Activated CD8-positive, alpha-beta memory T cell treated with anti-CD3 and anti-CD28 coated beads, Interleukin-2, amount 50 U/mL, for 48 hours (primary cell): Measurements from ENCODE around the gene MKLN1.
"Not testable (repeated sequence)": the region's sequence is repeated elsewhere in the genome, so short reads cannot be mapped to it uniquely, and the experiment has no call there.

Source experiments
- DNase-seq: peaks from one replicate; pipeline ENCODE4 v3.0.0-alpha.2; 2020

Gene MKLN1

GRCh38 chr7:131320603-131321002 is 7.1 kb upstream of the MKLN1 start:
- DNase-seq, result no peak

DNA sequence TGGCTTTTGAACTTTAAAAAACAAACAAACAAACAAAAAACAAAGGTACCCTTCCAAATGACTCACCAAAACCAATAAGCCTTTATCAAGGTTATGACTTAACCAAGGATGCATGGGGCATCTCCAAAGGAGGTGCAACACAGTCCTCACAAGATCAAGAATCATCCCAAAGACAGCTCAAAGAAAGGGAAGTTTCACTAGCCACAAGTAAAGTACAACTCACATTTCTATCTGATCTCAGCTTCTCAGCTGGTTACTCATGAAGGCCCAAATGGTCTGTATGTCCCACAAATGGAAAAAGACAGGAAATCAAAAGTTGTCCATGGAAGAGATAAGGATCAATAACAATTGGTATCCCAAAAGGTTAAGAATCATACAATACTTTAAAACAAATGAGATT is 6.0 kb upstream of the MKLN1 start:
- DNase-seq, result no peak

GRCh38 chr7:131322061-131322460 is 5.6 kb upstream of the MKLN1 start:
- no peak for DNase-seq

DNA sequence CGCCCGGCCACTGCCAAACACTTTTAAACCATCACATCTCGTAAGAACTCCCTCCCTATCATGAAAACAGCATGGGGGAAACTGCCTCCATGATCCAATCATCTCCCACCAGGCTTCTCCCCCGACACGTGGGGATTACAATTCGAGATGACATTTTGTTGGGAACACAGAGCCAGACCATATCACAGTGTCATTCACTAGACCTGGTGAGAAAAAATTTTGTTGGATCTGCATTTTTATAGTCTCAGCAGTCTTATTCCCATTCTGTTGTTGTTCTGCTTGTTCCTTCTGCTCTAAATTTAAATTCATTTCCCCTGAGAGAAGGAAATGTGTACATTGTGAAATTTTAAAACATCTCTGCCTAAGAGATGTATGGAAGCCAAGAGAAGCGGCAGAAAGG is 4.8 kb upstream of the MKLN1 start:
- no peak for DNase-seq

DNA sequence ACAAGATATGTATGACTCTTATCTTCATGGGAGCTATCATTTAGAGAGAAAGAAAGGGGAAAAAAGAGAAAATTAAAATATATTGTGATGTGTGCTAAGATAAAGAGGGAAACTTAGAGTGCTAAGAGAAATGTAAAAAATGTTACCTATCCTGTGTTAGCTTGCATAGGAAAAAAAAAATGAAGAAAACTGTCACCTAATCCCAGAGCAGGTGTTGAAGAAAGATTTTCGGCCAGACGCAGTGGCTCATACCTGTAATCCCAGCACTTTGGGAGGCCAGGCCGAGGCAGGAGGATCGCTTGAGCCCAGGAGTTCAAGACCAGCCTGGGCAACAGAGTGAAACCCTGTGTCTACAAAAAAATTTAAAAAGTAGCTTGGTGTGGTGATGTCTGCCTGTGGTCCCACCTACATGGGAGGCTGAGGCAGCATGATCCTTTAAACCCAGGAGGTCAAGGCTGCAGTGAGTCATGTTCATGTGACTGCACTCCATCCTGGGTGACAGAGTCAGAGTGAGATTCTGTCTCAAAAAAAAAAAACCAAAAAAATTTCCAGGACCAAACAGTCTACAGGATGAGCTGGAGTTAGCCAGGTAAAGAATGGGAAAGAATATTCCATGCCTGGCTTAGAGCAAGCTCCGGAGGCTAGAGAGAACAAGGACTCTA is 2.4 kb upstream of the MKLN1 start:
- no peak for DNase-seq

- no peak for DNase-seq
Measured at GRCh38 chr7:131326576-131326975, 1.1 kb upstream of the MKLN1 start.

DNA sequence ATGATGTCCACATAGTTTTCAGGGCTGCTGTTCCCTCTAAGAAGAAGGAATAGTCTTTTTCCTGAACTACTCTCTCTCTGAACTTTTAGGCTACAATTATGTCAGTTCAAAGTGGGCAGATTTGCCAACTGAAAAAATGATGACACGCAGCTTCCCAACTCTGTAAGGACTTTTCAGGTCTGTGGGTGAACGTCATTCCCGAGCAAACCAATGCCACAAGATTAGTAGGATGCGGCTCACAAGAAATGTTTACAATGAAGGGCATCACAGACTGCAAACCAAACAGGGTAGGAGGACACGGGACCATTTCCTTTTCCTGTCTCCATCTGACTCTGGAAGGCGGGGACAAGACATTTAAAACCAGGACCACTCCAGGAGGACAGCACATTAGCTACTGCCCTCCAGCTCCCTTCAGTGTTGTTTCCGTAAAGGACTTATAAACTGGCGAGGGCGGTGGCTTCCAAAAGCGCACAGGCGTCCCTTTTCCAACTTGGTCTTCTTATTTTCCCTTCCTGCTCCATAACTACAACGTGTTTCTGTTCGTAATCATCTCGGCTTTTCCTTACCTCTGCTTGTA is 539 bp upstream of the MKLN1 start:
- peak; percentile 59 for DNase-seq

- no peak for DNase-seq
Measured at GRCh38 chr7:131328377-131329175, 900 bp downstream of the MKLN1 start.

DNA sequence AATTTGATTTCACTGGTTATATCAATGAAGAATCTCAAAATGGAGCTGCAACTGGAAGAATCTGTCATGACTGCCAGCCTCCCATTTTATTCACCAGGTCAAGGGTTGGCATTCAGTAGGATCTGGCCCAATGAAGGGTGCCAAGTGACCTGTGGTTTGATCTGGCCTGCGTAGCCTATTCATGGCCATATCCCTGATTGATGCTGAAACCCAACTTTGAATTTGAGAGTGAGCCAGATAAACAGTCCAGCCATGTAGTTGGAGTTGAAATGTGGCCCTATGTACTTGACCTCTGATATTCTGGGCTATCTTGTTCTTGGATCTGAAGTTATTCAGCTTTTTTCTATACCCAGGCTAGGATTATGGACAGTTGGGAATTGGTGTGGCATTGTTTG is 1.5 kb downstream of the MKLN1 start:
- DNase-seq, result no peak

- DNase-seq, result no peak
Measured at GRCh38 chr7:131330299-131330698, 2.6 kb downstream of the MKLN1 start.

DNA sequence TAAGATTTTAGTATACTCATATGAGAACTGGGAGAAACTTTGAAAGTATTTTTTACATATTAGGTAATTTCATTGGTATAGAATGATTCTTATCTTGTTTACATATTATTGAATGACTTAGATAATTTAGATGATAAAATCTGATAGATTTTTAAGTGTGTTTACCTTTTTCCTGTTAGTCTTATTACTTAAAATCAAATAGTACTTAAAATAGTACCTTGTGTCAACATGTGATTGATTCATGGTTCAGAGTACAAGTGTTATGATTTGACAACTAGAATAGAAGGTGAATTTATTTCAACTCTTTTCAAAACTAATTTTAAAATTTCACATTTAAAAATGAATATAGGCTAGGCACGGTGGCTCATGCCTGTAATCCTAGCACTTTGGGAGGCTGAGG is 4.1 kb downstream of the MKLN1 start:
- no peak for DNase-seq

DNA sequence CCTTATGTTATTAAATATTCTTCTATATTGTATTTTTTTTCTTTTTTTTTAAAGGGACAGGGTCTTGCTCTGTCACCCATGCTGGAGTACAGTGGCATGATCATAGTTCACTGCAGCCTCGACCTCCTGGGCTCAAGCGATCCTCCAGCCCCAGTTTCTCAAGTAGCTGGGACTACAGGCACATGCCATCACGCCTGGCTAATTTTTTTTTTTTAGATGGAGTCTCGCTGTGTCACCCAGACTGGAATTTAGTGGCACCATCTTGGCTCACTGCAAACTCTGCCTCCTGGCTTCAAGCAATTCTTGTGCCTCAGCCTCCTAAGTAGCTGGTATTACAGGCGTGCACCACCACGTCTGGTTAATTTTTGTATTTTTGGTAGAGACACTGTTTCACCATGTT is 5.1 kb downstream of the MKLN1 start:
- not testable (repeated sequence) for DNase-seq

GRCh38 chr7:131335639-131336381 is 8.1 kb downstream of the MKLN1 start:
- no peak for DNase-seq

DNA sequence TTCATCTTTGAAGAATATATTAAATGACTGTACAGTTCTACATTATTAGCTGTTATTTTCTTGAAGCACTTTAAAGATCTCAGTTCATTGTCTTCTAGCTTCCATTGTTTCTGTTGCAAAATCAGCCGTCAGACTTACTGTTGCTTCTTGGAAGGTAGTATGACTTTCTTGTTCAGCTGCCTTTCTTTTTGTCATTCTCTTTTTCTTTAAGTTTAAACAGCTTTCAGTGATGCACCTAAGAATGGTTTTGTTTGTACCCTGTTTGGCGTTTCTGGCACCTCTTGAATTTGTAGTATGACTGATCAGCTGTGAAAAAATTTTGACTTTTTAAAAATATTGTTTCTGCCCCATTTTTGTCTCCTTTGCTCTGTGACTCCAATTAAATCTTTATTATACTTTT is 9.3 kb downstream of the MKLN1 start:
- no peak for DNase-seq

DNA sequence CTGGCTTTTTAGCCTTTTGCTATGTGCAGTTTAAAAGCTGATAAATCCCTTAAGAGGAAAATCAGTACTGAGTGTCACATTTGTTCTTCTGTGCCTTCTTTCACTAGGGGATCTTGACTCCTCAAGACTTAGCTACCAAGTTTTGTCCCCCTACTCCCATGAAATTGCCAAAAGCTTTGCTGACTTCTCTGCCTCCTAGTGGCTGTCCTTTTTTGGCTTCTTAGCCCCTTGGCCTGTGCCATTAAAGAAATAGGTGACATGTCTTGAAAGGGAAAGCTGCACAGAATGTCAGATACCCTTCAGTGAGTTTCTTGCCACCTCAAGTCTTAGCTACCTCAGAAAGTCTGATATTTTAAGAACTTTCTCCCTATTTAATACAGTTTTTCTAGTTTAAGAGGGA is 10.5 kb downstream of the MKLN1 start:
- DNase-seq, result no peak

- DNase-seq, result no peak
Measured at GRCh38 chr7:131338691-131339390, 11.2 kb downstream of the MKLN1 start.

DNA sequence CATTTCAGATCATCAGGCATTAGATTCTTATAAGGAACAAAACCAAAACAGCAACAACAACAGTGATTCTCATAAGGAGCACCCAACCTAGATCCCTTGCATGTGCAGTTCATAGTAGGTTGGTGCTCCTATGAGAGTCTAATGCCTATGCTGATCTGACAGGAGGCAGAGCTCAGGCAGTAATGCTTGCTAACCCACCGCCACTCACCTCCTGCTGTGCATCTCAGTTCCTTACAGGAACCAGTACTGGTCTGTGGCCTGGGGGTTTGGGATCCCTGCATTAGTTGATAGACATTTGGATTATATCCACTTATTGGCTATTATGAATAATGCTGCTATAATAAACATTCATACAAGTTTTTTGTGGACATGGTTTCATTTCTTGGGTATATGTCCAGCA is 14.0 kb downstream of the MKLN1 start:
- no peak for DNase-seq

DNA sequence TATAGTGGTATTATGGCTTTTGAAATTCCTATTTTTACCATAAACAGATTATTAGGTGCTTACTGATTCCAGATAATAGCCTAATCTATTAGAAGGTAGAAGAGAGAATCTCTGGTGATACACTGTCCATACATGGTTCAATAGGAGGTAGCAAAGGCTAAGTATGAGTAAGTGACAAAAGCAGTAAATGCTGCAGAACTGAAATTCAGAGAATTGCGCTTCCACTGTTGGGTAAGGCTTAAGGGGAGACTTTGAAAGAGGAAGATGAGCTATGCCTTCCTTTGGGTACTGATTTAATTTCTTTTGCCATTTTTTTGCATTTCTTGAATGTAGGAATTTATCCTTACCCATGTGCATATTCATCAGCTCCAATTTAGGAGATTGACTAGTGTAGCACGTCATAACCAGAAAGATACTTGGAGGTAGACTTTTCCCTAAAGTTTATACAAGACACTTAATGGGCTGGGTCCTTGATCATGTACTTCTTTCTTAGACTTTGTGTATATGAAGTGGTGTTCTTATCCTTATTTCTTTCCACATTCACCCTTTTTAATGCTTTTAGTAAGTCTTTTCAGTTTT is 15.3 kb downstream of the MKLN1 start:
- no peak for DNase-seq

DNA sequence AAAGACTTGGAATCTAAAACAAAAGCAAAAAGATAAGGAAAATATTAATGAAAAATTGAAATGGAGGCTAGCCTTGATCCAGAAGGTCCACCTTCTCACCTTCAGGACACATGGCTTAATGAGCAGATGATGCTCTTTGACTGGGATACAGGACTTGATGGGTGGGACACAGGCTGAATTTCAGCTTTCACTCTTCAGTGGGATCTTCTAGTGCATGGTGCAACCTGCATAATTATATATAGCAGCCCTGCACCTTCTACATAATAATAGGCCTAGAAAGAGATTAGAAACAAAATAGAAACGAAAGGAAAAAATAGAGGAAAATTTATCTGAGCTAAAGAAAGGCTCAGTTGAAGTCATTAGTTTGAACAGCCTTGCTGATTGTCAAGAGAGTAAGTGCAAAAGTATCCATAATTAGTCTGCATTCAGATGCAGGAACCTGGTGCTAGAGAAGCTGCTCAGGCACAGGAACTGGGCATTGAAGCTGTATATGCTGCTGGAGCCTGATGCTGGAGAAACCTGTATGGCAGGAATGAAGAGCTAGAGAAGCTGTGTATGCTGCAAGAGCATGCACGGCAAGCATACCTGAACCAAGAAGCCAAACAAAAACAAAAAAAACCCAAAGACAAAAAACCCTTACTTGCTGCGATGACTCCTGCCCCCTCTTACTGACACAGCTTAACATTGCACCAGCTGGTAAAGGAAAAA is 19.4 kb downstream of the MKLN1 start:
- no peak for DNase-seq

DNA sequence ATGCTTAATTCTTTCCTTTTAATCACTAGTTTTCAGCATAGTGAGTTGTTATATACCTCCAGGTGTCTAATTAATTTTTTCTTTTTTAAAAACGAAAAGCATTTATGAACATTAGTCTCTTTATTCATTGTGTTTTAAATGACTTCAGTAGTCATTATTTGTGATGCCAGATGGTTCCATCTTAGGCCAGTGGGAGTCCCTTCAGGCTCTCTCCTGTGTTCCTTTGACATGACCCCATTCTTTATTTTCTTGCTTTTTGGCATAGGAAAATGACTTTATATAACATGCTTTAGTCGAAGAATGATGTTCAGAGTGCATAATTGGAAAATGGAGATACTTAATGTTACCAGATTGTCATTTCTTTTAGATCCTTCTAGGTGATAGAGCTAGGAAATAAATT is 24.4 kb downstream of the MKLN1 start:
- no peak for DNase-seq

- DNase-seq, result no peak
Measured at GRCh38 chr7:131354390-131354789, 26.7 kb downstream of the MKLN1 start.
